HCT116 (cell line): ENCODE measurements around the gene CCHCR1.

Experiments
- ATF3 ChIP-seq: IDR thresholded peaks from 2 replicates; pipeline ENCODE4 v1.6.1; 2012
- CTCF ChIP-seq, 3 experiments: fragments of 200-600 bp in 1 of 3; sonication (generic) in 1 of 3; IDR thresholded peaks in 2 of 3; conservative IDR thresholded peaks in 1 of 3; 2 replicates each; pipeline ENCODE4 v1.5.1; 2012 to 2017; ENCODE audit warnings: low read depth in 2 of 3, low read length in 2 of 3, antibody characterized with exemption in 1 of 3, borderline replicate concordance in 1 of 3, control low read depth in 1 of 3, mild to moderate bottlenecking in 1 of 3, mixed read lengths in 1 of 3, mixed run types in 1 of 3, moderate library complexity in 1 of 3; ENCODE audit not compliant: insufficient read depth in 1 of 3
- EZH2 ChIP-seq: fragments of 200-600 bp; sonication (generic); IDR thresholded peaks from 2 replicates; pipeline ENCODE4 v1.6.1; 2017; ENCODE audit warnings: antibody characterized with exemption, mixed run types
- POLR2A ChIP-seq: IDR thresholded peaks from 2 replicates; pipeline ENCODE4 v1.7.0; 2011; ENCODE audit warnings: borderline replicate concordance; ENCODE audit not compliant: insufficient read depth, insufficient read length; ENCODE audit errors: extremely low read depth
- POLR2AphosphoS5 ChIP-seq: IDR thresholded peaks from 2 replicates; pipeline ENCODE4 v1.6.1; 2011; ENCODE audit warnings: mild to moderate bottlenecking, low read depth, low read length, moderate library complexity
- REST ChIP-seq: IDR thresholded peaks from 2 replicates; pipeline ENCODE4 v1.6.1; 2012; ENCODE audit warnings: low read depth
- SIN3A ChIP-seq: IDR thresholded peaks from 2 replicates; pipeline ENCODE4 v1.6.1; 2012; ENCODE audit warnings: low read depth
- SP1 ChIP-seq: IDR thresholded peaks from 2 replicates; pipeline ENCODE4 v1.6.1; 2012; ENCODE audit warnings: low read depth
- SRF ChIP-seq: IDR thresholded peaks from 2 replicates; pipeline ENCODE4 v1.6.1; 2012; ENCODE audit warnings: low read depth
- ZNF274 ChIP-seq: fragments of 200-500 bp; sonication (Bioruptor generic); IDR thresholded peaks from 2 replicates; pipeline ENCODE4 v1.6.1; 2014; ENCODE audit warnings: mild to moderate bottlenecking, low read depth, low read length, inconsistent platforms

- no peak for TF ChIP-seq POLR2A
- no peak for TF ChIP-seq CTCF (IDR thresholded peaks at IDR 0.05 in 2 of 3, conservative IDR thresholded peaks at IDR 0.05 in 1 of 3; ENCODE audit: borderline replicate concordance in 1 of 3, insufficient read depth in 1 of 3, low read depth in 2 of 3, low read length in 2 of 3)
- TF ChIP-seq SRF: no peak
- no peak for TF ChIP-seq POLR2AphosphoS5
- no peak for TF ChIP-seq SIN3A
- no peak for TF ChIP-seq ZNF274
- no peak for TF ChIP-seq EZH2
- TF ChIP-seq SP1: no peak
- TF ChIP-seq ATF3: no peak
- no peak for TF ChIP-seq REST
Measured at GRCh38 chr6:31179896-31180295, 22.3 kb upstream of the CCHCR1 start.
